ENCODE results near the gene LYZL1.
"Not testable (repeated sequence)": the region's sequence is repeated elsewhere in the genome, so short reads cannot be mapped to it uniquely, and the experiment has no call there.

The LYZL1 gene

DNA sequence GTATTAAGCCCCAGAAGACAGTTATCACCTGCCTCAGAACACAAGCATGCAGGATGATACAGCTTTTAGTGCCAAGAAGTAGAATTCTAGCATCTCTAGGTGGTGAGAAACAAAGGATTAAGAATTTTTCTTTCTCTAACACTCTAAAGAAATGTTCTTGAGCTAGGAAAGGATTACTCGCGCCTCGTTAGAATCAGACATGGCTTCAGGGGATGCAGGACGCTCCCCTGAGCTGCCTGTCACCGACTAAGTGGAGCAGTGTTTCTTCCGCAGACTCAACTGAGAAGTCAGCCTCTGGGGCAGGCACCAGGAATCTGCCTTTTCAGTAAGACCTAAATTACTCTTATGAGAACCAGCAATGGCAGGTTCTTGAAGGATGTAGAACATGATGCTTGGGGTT, at the start of gene LYZL1:
Gene LYZL1 (plus strand): TSS at position 165 of the 400 bp plus-strand sequence. CDS start 2,798 bp downstream, outside the sequence.
- not testable (repeated sequence) for DNase-seq

DNA sequence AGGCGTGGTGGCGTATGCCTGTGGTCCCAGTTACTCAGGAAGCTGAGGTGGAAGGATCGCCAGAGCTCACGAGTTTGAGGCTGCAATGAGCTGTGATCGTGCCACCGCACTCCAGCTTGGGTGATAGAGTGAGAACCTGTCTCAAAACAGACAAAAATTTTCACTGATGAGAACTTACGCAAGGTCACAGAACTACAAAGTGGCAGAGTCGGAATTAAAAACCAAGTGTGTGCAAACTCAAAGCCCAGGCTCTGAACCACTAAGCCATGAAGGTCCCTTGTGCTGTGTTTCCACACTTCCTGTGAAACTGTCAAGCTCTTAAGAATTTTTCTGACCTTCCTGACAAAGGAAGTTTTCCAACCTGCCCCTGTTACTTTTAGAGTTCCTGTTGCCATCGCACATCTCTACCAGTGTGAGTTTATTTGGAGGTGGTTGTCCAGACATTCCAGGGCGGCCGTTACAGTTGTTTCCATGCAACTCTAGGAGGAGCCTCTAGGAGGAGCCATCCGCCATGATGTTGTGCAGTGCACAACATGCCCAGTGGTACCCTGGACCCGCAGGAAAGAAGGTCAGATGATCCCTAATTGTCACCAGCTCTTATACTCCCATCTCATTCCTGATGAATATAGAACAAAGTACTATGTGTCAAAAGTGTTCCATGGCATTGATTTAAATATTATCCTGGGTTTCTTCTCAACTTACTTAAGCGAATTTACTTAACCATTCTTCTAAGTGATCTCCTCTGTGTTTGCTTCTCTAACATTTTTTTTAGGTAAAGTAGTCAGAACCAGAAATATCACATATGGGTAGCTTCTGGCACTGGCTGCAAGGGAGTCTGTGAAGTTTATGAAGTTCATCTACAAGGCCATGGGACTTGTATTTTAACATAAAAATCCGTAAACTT, 49.0 kb upstream of the LYZL1 start:
- DNase-seq, result no peak

DNA sequence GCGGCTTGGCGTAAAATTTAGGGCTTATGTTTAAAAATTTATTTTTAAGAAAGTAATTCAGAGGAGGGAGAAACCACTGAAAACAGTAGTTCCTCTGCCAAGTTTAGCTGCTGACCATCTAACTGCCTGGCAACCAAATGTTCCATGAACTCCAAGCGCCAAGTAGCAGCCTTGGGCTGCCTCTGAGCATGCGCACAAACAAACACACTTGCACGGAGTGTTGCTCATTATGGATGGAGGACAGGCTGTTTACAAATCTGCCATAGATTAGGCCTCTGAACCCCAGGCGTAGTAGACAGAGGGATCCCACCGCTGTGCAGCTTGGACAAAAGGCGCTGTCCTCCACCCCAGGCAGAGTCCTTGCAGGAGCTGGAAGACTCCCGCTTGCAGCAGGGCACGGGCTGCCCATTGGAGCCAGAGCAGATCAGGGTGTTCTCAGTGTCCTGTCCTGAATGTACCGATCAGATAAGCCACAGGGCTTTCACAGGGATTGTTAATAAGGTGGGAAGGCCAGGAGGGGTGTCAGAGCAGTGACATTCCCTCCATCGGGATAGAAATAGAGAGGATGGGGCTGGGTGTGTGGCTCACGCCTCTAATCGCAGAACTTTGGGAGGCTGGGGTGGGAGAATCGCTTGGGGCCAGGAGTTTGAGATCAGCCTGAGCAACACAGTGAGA, 47.7 kb upstream of the LYZL1 start:
- no peak for DNase-seq

DNA sequence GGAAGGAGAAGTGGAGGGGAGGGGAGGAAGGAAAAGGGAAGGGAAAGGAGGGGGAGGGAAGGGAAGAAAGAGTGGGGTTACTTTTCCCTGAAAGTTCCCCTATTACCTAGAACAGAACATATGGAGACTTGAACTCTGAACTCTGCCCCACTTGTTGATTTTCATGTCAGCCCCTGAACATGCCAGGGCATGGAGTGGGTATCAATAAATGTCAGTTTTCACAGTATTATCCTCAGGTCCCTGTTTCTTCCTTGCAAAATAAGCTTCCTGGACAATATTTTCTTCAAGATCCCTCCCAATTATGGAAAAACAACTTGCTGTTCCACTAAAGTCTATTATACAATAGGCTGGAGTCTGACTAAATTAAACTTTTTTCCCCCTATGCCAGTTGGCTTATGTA, 46.9 kb upstream of the LYZL1 start:
- no peak for DNase-seq

DNA sequence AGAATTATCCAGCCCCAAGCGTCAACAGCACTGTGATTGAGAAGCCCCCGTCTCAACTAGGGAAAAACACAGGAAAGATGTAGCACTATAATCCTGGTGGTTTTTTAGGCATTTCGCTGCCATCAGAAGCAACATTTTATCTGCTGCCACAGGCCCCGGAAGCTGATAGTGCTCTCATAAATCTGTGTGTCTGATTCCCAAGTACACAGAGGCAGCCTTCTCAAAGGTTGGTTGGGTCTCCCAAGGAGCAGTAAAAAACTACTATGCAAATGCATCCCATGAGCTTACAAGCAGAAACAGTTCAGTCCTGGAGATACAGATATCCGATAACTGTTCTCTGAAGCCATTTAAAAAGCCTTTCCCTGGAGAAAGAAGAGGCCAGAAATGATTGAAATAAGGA, 45.8 kb upstream of the LYZL1 start:
- no peak for DNase-seq

DNA sequence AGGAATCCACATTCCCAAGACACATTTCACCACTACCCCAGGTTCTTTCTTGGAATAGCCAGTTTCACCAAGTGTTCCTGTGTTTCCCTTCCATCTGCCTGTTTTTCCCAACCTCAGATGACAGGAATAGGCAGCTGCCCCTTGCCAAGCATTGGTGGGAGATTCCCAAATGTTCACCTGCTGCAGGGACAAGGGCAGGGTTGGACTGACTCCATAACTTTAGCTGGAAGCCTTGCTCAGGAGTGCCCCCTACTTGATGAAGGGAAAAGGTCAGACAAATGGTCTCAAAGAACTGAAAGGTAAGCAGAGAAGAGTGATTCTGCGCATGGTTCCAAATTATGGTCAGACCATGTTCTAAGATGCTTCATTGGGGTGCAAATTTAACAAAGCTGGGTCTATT, 45.1 kb upstream of the LYZL1 start:
- DNase-seq, result no peak

DNA sequence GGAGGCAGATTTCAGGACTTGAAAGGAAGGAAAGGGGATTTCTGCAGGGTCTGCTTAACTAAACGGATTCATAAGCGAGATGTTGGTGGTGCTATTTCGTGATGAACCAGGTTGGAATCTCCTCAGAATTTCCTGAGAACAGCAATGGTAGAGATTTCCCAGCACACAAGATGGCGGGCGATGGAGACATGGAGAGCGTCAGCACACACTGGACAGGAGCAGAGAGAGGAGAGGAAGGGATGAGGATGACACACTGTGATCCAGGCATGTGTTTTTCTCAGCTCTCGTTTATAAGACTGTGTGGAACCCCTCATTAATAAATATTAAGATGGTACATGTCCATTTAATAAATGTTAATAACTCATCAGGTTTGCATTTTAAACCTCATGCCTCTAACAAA, 43.9 kb upstream of the LYZL1 start:
- no peak for DNase-seq

DNA sequence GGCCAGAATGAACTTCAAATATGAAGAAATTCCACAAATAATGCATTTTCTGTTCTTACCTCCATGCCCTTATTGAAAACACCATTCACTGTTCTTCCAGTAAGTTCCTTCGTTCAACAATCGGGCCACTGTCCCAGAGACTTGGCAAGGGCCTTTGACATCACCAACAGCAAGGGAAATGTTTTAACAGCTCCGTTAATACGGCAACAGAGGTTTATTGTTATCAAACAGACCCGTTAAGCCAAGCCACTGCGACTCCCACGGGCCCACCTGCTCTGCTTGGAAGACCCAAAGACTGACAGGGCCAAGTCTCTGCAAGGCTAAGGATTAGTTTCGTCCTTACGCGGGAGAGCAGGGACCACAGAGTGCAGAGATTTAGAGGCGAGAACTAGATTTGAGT, 43.4 kb upstream of the LYZL1 start:
- DNase-seq, result no peak

DNA sequence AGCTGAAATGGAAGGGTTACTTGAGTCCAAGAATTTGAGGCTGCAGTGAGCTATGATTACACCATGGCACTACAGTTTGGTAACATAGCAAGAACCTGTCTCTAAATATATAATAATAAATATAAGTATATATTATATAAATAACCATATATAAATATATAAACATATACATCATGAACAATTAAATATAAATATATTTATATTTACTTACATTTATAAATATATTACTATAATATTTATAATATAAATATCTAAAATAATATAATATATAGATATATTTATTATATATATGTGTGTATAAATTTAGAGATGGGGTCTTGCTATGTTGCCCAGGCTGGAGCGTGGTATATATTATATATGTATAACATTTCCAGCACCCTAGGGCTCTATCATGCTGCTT, 42.4 kb upstream of the LYZL1 start:
- DNase-seq, result no peak

DNA sequence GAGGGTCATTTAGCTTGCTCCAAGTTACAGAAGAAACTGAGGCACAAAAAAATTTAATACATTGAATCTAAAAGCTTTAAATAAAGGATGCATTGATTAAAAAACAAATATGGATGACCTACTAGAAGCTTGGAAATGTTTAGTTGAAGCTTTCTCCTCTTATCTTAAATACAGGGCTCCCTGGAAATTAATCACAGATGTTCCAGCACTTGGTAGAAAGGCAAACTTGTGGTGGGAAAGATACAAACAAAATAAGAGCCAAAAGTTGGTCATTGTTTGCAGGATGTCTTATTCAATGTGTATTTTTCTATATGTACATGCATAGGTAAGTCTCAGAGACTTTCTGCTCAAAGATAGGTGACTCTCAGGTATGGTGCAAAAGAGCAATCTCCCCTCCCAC, 40.7 kb upstream of the LYZL1 start:
- DNase-seq, result no peak

DNA sequence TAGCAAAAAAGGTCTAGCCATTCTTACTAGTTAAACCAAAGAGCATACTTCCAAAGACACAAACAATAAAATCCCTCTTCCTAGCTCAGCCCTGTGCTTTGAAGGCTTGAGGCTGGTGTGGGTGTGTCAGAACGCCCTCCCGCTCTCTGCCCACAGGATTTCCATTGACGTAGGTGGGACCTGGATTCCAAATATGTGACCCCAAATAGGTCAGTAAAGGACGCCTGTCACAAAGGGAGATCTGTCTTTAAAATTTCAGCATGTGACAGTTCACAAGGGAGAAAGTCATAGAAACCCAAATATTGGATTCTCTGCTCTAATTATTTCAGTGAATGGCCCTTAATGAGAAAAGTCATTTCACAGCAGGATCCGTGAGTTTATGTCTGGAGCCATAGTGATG, 39.9 kb upstream of the LYZL1 start:
- no peak for DNase-seq

DNA sequence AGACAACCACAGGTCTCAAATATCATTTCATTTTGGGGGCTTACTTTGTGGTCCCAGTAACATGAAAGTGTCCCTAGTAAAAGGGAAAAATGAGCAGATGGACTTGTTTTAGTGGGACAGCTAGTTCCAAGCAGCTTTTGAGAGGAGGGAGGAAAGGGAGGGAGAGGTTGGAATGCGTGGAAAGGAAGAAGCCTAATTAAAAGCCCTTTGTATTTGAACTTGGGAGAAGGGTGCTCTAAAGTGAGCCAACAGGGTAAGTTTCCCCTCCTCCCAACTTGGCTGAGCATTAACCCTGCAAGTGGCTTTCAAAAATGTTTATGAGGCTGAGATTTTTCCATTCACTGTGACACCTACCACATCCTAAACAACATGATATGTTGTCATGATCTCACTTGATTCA, 38.8 kb upstream of the LYZL1 start:
- DNase-seq, result no peak

DNA sequence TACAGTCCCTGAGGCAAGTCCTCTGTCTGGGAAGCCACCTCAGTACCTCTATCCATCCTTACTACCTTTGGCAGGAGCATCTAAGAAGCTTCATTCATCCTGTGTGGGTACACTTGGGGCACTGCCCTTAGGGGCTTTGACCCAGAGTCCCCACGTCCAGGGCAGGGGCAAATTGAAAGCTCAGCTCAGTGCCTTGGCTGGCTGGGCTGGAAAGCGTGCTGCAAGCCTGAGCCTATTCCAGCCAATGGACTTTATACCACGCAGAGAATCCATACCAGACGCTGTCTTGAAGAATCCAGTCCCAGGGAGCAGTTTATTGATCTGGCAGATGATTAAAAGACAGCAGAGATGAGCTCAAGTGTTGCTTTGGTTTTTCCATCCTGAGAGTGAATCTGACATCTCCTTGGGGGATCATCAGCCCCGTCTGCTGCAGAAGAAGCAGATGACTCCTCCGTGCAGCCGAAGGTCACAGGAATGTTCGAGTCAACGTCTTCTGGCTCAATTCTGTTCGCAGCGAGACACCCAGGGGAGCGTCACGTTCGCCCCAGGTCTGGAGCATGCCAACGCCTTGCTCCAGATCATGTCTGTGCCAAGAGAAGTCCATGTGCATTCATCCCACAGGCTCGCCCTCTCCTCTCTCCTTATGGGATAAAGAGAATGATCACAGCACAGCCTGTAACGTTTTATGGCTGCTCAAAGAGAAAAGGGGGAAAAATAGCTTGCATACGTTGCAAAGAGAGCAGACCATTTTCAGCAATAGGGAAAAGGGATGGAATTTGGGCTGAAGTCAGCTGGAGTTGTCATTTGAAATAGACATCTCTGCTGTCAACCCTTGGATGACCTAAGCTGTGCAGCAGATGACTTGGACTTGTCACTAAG, 35.8 kb upstream of the LYZL1 start:
- DNase-seq, result no peak

DNA sequence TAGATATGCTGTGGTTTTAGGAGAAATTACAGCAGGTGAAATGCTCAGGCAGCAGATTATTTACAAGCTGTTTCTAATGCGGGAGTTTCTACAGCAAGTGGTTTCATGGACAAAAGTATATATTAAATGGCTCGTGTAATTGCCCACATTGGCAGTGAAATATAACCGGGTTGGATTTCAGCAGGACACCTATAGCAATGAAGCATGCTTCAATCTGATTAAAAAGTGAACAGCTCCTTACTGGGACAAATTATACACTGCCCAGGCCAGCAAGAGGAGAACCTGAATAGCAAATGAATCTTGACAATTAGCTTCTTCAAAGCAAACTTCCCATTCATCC, 35.2 kb upstream of the LYZL1 start:
- DNase-seq, result no peak

DNA sequence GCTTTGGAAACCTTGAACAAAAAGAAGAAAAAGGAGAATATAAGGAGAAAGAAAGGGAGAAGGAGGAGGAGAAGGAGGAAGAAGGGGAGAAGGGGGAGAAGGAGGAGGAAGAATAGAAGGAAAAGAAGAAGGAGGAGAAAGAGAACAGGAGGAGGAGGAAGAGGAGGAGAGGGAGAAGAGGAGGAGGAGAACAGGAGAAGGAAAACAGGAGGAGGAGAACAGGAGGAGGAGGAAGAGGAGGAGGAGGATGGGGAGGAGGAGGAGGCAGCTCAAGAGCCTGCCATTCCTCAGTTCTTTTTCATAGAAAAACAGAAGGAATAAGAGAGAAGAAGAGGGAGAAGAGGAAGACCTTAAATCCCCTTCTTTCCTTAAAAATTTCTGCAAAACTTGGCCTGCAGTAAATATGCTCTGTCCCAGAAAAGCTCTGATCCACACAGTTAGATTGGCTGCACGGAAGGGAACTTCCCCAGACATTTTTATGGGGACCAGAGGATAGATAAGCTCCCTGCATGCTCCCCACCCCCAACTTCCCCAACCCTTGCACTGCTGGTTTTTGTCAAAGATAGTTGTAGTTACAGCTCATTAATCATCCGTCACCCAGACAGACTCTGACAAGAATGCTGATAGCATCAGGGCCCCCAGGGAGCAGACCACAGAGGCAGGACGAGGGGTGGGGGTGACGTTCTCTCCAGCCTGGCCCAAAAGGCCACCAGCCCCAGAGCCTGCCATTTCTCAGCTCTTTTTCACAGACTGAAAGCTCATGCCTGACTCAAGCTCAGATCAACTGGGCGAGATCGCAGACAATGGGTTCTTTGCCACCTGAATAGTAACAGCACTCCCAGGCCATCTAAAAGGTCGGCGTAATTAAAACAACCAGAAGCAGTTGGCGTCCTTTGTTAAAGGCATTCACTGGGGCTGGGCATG, 34.5 kb upstream of the LYZL1 start:
- DNase-seq, result no peak

DNA sequence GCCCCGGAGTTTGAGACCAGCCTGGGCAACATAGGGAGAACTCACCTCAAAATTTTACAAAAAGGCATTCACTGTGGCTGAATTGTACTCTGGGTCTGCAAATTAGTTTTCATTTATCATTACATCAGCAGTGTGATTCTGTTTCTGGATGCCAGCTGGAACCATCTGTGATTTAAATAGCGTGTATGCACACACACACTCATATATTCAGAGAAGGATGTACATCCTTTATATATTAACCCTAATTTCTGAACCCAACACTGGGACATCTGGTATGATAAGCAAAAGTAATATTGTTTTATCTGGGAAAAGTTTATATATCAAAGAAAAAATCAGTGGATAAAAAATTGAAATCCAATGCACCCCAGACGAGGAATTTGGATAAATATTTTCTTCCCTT, 33.8 kb upstream of the LYZL1 start:
- no peak for DNase-seq

DNA sequence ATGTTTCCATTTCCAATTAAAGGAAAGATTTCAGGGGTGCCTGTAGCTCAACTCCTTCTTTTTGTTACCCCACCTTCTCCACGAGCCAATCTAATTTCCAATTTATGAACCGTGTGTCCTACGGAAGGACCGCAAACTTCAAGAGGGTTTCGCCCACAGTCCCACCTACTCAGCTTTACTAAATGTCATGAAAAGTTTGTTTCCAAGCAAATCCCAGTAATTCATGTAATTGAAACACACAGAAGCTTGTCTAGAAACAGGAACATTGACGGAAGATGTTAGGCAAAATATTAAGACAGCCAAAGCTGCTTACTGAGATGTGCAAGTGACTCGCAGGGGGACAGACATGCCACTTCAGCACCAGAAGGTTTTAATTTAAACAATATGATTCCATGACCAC, 32.9 kb upstream of the LYZL1 start:
- no peak for DNase-seq

DNA sequence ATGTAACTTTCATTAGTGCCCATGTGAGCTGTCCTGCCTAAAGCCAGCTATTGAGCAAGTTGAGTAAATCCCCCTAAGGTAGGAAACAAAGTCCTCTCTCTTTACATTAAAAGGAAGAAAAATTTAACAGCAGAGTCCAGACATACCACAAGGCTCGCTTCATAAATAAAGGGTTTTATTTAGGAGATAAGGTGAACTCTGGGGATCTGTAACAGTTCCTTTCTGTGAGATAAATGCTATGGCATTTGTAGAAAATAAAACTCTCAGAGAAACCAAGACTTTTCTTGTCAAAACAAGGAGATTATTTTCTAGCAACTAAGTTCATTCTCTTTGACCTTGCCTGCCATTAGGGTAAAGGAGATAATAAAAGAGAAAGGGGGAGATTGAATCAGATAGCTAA, 32.3 kb upstream of the LYZL1 start:
- no peak for DNase-seq

DNA sequence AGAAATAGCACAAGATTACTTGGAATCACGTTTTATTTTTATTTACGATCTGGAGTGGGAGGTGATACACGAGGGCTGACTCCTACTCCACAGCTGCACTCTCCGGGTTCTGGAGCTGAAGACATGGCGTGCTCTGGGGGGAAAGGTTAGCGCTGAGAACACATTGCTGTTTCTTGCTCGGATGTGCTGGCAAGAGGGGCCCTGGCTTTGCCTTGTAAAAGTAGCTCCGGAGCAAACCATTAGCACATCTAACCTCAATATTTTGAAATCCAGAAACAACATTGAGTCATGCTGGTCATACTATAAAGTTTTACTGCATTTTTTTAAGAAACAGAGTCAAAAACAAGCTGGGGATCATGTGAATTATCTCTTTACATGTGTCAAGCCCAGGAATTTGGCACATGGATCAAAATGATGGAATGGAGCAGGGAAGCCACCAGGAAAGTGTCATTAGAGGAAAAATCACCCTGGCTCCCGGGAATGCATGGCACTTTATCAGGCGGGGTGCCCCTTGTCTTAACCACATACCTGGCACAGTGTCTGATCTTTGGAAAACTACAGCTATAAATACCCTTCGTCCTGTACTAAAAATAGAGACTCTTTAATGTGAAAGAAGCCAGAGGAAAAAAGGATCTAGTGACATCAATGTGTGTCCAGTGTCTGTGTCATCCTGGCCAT, 31.6 kb upstream of the LYZL1 start:
- DNase-seq, result no peak

DNA sequence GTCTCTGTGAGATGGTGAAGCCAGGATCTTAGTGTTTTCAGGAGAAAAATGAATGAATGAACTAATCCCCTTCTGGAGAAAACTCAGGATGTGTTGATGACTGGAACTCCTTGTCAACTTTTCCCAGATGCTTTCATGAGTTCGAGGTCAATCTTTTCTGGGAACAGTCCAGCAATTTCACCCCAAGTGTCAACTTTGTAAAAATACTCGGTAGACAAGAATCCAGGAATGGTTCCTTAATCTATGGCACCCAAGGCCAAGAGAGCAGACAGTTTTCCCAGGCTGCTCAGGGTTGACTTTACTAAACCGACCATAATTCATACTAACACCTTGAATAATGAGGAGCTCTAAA, 31.1 kb upstream of the LYZL1 start:
- no peak for DNase-seq

DNA sequence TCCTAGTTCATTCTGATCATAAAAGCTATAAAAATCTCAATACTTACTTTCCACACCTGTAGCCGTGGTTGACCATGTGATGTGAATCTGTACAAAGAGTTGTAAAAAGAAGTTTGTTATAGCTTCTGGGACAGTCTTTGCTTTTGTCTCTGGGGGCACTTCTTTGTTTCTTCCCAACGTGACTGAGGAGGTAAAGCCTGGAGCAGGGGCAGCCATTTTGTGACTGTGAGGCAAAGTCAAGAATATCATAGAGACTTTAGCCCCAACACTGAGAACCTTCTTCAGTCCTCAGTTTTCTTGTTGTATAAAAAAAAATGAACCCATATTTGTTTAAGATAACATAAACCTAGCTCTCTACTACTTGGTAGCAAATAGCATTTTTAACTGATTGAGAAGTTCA, 29.4 kb upstream of the LYZL1 start:
- no peak for DNase-seq

DNA sequence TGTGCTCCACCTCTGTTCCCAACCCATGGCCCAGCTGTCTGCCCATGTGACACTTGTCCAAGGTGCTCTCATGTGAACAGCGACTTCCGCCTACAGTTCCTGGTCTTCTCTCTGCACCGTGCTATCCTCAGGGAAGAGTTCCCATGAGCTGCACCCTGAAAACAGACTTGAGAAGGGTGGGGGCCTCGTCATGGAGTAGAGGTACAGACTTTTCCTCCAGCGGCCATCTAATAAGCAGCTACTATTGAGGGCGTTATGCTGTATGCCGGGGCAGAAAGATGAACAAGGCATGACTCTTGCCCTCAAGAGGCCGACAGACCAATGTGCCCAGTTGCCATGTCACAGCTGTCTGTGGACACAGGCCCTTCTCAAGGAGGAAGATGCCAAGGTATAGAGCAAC, 25.4 kb upstream of the LYZL1 start:
- DNase-seq, result no peak
